K562 (cell line): ENCODE results near the gene CDK9. TPM values are rescaled to one million over a fixed set of nuclear protein-coding genes. Genes with fewer than 3 reads are reported as not detected.

ENCODE experiments used
- ATAC-seq: fragments of 200-7000 bp; cut with Tn5 transposase; 3 replicates; pipeline ENCODE4 v1.9.1; 2020; ENCODE audit warnings: moderate library complexity
- BruUV-seq: library from RNA; stranded (reverse); fragments of 400-500 nt; replicated peaks from 2 replicates; lab custom pipeline; 2021; lab: Mats Ljungman, UMichigan
- CTCF ChIA-PET: fragments of 300-600 bp; formaldehyde crosslinking; extraction: SDS; loops from one replicate; lab custom pipeline; 2021; ENCODE audit warnings: low intra/inter-chr PET ratio; lab: Yijun Ruan, JAX
- POLR2A ChIA-PET: fragments of 300-600, 350-650 bp; sonication (Branson Sonifier 250); formaldehyde crosslinking; extraction: SDS; loops from one replicate; lab custom pipeline; 2021; ENCODE audit warnings: antibody characterized with exemption, inconsistent platforms; lab: Yijun Ruan, JAX
- DNase-seq, 4 experiments: peaks; one replicate each; pipeline versions ENCODE4 v3.0.0 to v3.0.0-alpha.2; 2011 to 2018; ENCODE audit warnings: low spot score in 3 of 4, mixed read lengths in 3 of 4; ENCODE audit errors: extremely low read depth in 1 of 4
- FAIRE-seq: peaks from 2 replicates; lab custom pipeline; 2011; peaks lifted over from hg19 to GRCh38; lab: Jason Lieb, UNC
- H2AFZ ChIP-seq: 2 replicates; pipeline ENCODE4 v1.6.0; 2011; ENCODE audit warnings: low read depth, low read length, control low read depth, inconsistent platforms
- H3K27ac ChIP-seq: fragments of 200-600 bp; 3 replicates; pipeline ENCODE4 v1.8.0; 2011; ENCODE audit warnings: low read depth, mild to moderate bottlenecking, control low read depth, inconsistent platforms, low read length, moderate library complexity, mixed read lengths; ENCODE audit errors: extremely low read depth
- H3K27me3 ChIP-seq, 2 experiments: fragments of 300-600 bp in 1 of 2; 2 replicates in 1 of 2; 3 replicates in 1 of 2; pipeline versions ENCODE4 v1.6.0 to v1.8.0; 2011; ENCODE audit warnings: inconsistent platforms in 2 of 2, low read length in 2 of 2, mild to moderate bottlenecking in 1 of 2, mixed read lengths in 1 of 2, moderate library complexity in 1 of 2; ENCODE audit not compliant: control insufficient read depth in 2 of 2, insufficient read depth in 2 of 2
- H3K36me3 ChIP-seq: fragments of 300-600 bp; 3 replicates; pipeline ENCODE4 v1.8.0; 2011; ENCODE audit warnings: mild to moderate bottlenecking, low read length, inconsistent platforms; ENCODE audit not compliant: control insufficient read depth, insufficient read depth
- H3K4me1 ChIP-seq, 2 experiments: fragments of 200-600 bp in 1 of 2; replicated peaks in 1 of 2; 2 replicates in 1 of 2; 3 replicates in 1 of 2; pipeline versions ENCODE4 v1.5.1 to v1.8.0; 2011; ENCODE audit warnings: inconsistent platforms in 2 of 2, low read length in 2 of 2, mild to moderate bottlenecking in 1 of 2, mixed read lengths in 1 of 2, moderate library complexity in 1 of 2; ENCODE audit not compliant: control insufficient read depth in 2 of 2, insufficient read depth in 2 of 2
- H3K4me2 ChIP-seq: 2 replicates; pipeline ENCODE4 v1.6.1; 2011; ENCODE audit warnings: low read length, control low read depth, inconsistent platforms, mixed read lengths; ENCODE audit not compliant: insufficient read depth
- H3K4me3 ChIP-seq: fragments of 200-600 bp; sonication (generic), shearing (Covaris generic); 2 replicates; pipeline ENCODE4 v1.5.1; 2016; ENCODE audit warnings: control low read depth, inconsistent platforms
- H3K79me2 ChIP-seq: fragments of 200-600 bp; 3 replicates; pipeline ENCODE4 v1.8.0; 2011; ENCODE audit warnings: low read length, inconsistent platforms; ENCODE audit not compliant: control insufficient read depth, insufficient read depth
- H3K9ac ChIP-seq, 2 experiments: 2 replicates each; pipeline versions ENCODE4 v1.6.0 to v1.6.1; 2011; ENCODE audit warnings: low read depth in 2 of 2, low read length in 2 of 2, control low read depth in 1 of 2, inconsistent platforms in 1 of 2, mild to moderate bottlenecking in 1 of 2, mixed read lengths in 1 of 2; ENCODE audit not compliant: insufficient read depth in 1 of 2
- H3K9me1 ChIP-seq: one replicate; pipeline ENCODE4 v1.6.0; 2011; ENCODE audit warnings: inconsistent platforms, mild to moderate bottlenecking, low read length, moderate library complexity; ENCODE audit not compliant: control insufficient read depth, insufficient read depth
- H3K9me3 ChIP-seq: replicated peaks from 2 replicates; pipeline ENCODE4 v1.5.1; 2011; ENCODE audit warnings: low read depth, low read length, inconsistent platforms; ENCODE audit not compliant: control insufficient read depth, insufficient read depth
- H4K20me1 ChIP-seq: replicated peaks from 2 replicates; pipeline ENCODE4 v1.6.1; 2011; ENCODE audit warnings: low read length, inconsistent platforms, mixed read lengths; ENCODE audit not compliant: control insufficient read depth, insufficient read depth
- HNRNPL ChIP-seq: fragments of 200-400 bp; formaldehyde crosslinking; IDR thresholded peaks from 2 replicates; pipeline ENCODE4 v1.6.1; 2017; ENCODE audit warnings: low read depth, mild to moderate bottlenecking, low read length
- NR4A1 ChIP-seq, 2 experiments: fragments of 250-450 bp in 1 of 2; fragments of 450-650 bp in 1 of 2; sonication (Bioruptor Pico) in 1 of 2; IDR thresholded peaks; 2 replicates each; pipeline versions ENCODE4 v1.4.0 to v1.6.1; 2016 to 2020; ENCODE audit warnings: mild to moderate bottlenecking in 2 of 2, missing compliant biosample characterization in 1 of 2, missing genetic modification characterization in 1 of 2, moderate library complexity in 1 of 2
- PCBP2 ChIP-seq: fragments of 200-400 bp; formaldehyde crosslinking; IDR thresholded peaks from 2 replicates; pipeline ENCODE4 v1.6.1; 2018; ENCODE audit warnings: low read length, low read depth, mild to moderate bottlenecking, moderate library complexity; ENCODE audit not compliant: poor library complexity, severe bottlenecking
- PHF8 ChIP-seq: fragments of 200-600 bp; sonication (generic); IDR thresholded peaks from 2 replicates; pipeline ENCODE4 v1.6.1; 2012; ENCODE audit warnings: mixed run types, mild to moderate bottlenecking, inconsistent platforms, low read length, moderate library complexity, borderline replicate concordance
- POLR2G ChIP-seq: fragments of 200-400 bp; formaldehyde crosslinking; IDR thresholded peaks from 2 replicates; pipeline ENCODE4 v1.6.1; 2017; ENCODE audit warnings: low read depth, mild to moderate bottlenecking, antibody characterized with exemption, low read length, moderate library complexity
- ZC3H11A ChIP-seq: IDR thresholded peaks from 2 replicates; pipeline ENCODE4 v1.6.1; 2012; ENCODE audit warnings: low read depth, low read length, improper control_type of control experiment
- ZFPM2 ChIP-seq: fragments of 250-450 bp; sonication (Bioruptor Pico); IDR thresholded peaks from 2 replicates; pipeline ENCODE4 v1.5.1; 2022; ENCODE audit warnings: mild to moderate bottlenecking
- ZNF146 ChIP-seq: IDR thresholded peaks from one replicate; pipeline ENCODE4 v1.6.1; 2018; ENCODE audit warnings: missing compliant biosample characterization; ENCODE audit not compliant: unreplicated experiment
- ZNF263 ChIP-seq: sonication (generic); formaldehyde crosslinking; IDR thresholded peaks from 2 replicates; pipeline ENCODE4 v1.8.0; 2022; ENCODE audit warnings: mild to moderate bottlenecking, missing genetic modification reagents, borderline replicate concordance
- ZNF589 ChIP-seq: fragments of 200-800 bp; sonication (Bioruptor generic); IDR thresholded peaks from 2 replicates; pipeline ENCODE4 v1.6.1; 2016; ENCODE audit warnings: low read depth, missing genetic modification characterization, missing compliant biosample characterization
- ZNF699 ChIP-seq: fragments of 250-450 bp; sonication (Bioruptor Pico); IDR thresholded peaks from 2 replicates; pipeline ENCODE4 v1.8.0; 2021; ENCODE audit warnings: mild to moderate bottlenecking, moderate library complexity; ENCODE audit not compliant: insufficient replicate concordance
- WGBS: fragments of 100-300 bp; shearing (Covaris generic); methylation state at CpG from one replicate; pipeline ENCODE4 v1.1.6; 2016; ENCODE audit warnings: low coverage, mixed read lengths; ENCODE audit not compliant: insufficient coverage; ENCODE audit errors: missing lambda C conversion rate; 5-methylcytosine and 5-hydroxymethylcytosine counted together
- in situ Hi-C: fragments of 300-500 bp; cut with MboI; formaldehyde crosslinking; loops from 4 replicates; pipeline ENCODE4 v1.15.0; 2018; ENCODE audit warnings: inconsistent platforms, mixed read lengths
- intact Hi-C: fragments of 100-400 bp; cut with micrococcal nuclease; formaldehyde crosslinking; loops from 2 replicates; pipeline ENCODE4 v1.14.2; 2022
- polyA plus RNA-seq, 8 experiments: library from polyadenylated mRNA; depleted of rRNA in 4 of 8; stranded (reverse) in 5 of 8; unstranded in 3 of 8; fragments of >200 nt; fragmentation: Nextera tagmentation in 2 of 8; fragmentation: Illumina TruSeq in 1 of 8; extraction: Ambion mirVana in 2 of 8; extraction: Trizol in 1 of 8; gene quantifications; 2 replicates each; pipeline versions ENCODE4 v1.2.1 to v1.2.3, GENCODE V29; 2011 to 2014; ENCODE audit warnings: inconsistent platforms in 1 of 8, missing spikeins in 1 of 8
- total RNA-seq, 7 experiments: library from RNA; depleted of rRNA in 6 of 7; stranded (reverse); fragments of >200 nt in 6 of 7; fragmentation: Illumina TruSeq in 2 of 7; extraction: Trizol in 2 of 7; gene quantifications; 2 replicates each; pipeline versions ENCODE4 v1.2.1 to v1.2.3, GENCODE V29; 2011 to 2021; ENCODE audit warnings: low replicate concordance in 1 of 7
- TF ChIP-seq, protein P1 (sequence below): fragments of 450-650 bp; formaldehyde crosslinking; IDR thresholded peaks from 2 replicates; pipeline ENCODE4 v1.4.0; 2020; ENCODE audit warnings: mild to moderate bottlenecking, moderate library complexity

The CDK9 gene
- total and polyA plus RNA-seq, 9 of the 15 experiments (the other 6 are each of a cell fraction or from before 2014, with no cell fraction given) = 4.2 to 78.6 (median 33.0) TPM

DNA sequence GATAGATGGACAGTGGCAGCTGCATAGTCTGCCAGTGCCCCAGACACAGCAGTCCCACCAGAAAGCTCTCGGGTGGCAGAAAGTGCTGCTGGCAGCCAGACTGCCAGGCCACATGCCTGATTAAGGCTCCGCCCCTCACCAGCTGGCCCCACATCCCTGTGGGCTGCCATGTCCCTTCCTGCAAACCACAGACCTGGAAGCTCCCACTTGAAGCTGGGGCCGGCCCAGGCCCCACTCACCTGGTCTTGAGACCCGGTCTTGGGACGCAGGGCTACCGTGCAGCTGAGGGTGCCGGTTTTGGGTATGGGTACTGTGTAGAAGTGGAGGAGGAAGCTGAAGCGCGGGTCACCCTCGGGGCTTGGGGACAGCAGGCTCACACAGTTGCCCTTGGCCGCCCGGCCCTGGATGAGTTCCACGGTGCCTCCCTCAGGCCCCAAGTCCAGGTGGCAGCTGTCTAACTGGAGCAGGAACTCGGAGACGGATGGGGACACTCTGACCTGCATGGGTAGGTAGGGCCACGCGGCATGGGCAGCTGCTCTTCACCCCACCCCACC lies 32.1 kb downstream of the CDK9 start:
- Histone ChIP-seq H3K79me2 (no peaks in the 10 kb centered on the region), H3K9me3 (no peaks in the 10 kb centered on the region), H3K4me2 (no peak overlapping the region), H4K20me1 (no peaks in the 10 kb centered on the region), H3K9ac (peak overlapping the region in 1 of 2 experiments; percentile 33; a peak in 1 of 4 replicates), H3K9me1 (no peaks in the 10 kb centered on the region), H2AFZ (no peak overlapping the region), H3K27me3 (no peaks in the 10 kb centered on the region), H3K4me3 (no peak overlapping the region), H3K36me3 (peaks cover 21% of the 10 kb centered on the region; the same call in 1 of the 3 replicates), H3K4me1 (peaks cover 0 to 27% of the 10 kb centered on the region in 2 experiments; a peak in 1 of 5 replicates), H3K27ac (no peak overlapping the region)
- ChIA-PET CTCF (no interaction called here), POLR2A (interaction anchor here (0.5 to 1.8 kb wide), 8 partner anchors 8 to 45 kb away, joined by 3 to 12 read pairs (median 4); no protein-coding TSS in a partner anchor)
- intact Hi-C loops (no loop called here), in situ Hi-C loops (no loop called here)
- TF ChIP-seq HNRNPL (no peak), ZC3H11A (no peak), ZNF146 (CRISPR knock-in tag) (no peak), POLR2G (peak; percentile 64)
- ATAC-seq (no peak), DNase-seq (no peak), FAIRE-seq (no peak)
- BruUV-seq = no TSS peak
- 88% methylated on average over 10 of the region's 17 CpGs for WGBS

GRCh38 chr9:127818574-127818973 lies 32.7 kb downstream of the CDK9 start:
- Histone ChIP-seq H3K9ac (no peak overlapping the region), H2AFZ (no peak overlapping the region), H3K79me2 (no peaks in the 10 kb centered on the region), H3K4me3 (no peak overlapping the region), H3K36me3 (peaks cover 15% of the 10 kb centered on the region; the same call in 1 of the 3 replicates), H4K20me1 (no peaks in the 10 kb centered on the region), H3K4me2 (no peak overlapping the region), H3K4me1 (peaks cover 0 to 22% of the 10 kb centered on the region in 2 experiments; a peak in 1 of 5 replicates), H3K27me3 (no peaks in the 10 kb centered on the region), H3K27ac (no peak overlapping the region), H3K9me3 (no peaks in the 10 kb centered on the region), H3K9me1 (no peaks in the 10 kb centered on the region)
- in situ Hi-C loops (no loop called here), intact Hi-C loops (no loop called here)
- TF ChIP-seq ZFPM2 (CRISPR knock-in tag) = no peak
- no peak for TF ChIP-seq PHF8
- no peak for TF ChIP-seq ZNF699 (CRISPR knock-in tag)
- TF ChIP-seq, protein P1, sequence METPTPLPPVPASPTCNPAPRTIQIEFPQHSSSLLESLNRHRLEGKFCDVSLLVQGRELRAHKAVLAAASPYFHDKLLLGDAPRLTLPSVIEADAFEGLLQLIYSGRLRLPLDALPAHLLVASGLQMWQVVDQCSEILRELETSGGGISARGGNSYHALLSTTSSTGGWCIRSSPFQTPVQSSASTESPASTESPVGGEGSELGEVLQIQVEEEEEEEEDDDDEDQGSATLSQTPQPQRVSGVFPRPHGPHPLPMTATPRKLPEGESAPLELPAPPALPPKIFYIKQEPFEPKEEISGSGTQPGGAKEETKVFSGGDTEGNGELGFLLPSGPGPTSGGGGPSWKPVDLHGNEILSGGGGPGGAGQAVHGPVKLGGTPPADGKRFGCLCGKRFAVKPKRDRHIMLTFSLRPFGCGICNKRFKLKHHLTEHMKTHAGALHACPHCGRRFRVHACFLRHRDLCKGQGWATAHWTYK (CRISPR knock-in tag) = no peak
- no peak for TF ChIP-seq NR4A1 (CRISPR knock-in tag; IDR thresholded peaks at IDR 0.05)
- no peak for TF ChIP-seq NR4A1 (tag; IDR thresholded peaks at IDR 0.05)
- TF ChIP-seq ZNF263 (CRISPR knock-in tag) = no peak
- no peak for TF ChIP-seq ZNF589 (CRISPR knock-in tag)
- TF ChIP-seq PCBP2 = no peak
- FAIRE-seq = no peak
- ChIA-PET POLR2A (interaction anchor here (0.6 to 1.8 kb wide), 5 partner anchors 9 to 31 kb away, joined by 3 to 12 read pairs (median 6); no protein-coding TSS in a partner anchor), CTCF (no interaction called here)
- ATAC-seq = no peak
- WGBS = 89% methylated on average over 4 of the region's 11 CpGs
- no peak for DNase-seq
- no TSS peak for BruUV-seq
